Measurements from ENCODE around the gene PMAIP1. TPM values are rescaled to one million over a fixed set of nuclear protein-coding genes. Genes with fewer than 3 reads are reported as not detected.

PMAIP1 gene
- total RNA-seq, 2 donors from 2014 or later, result 56.6 to 106 TPM

DNA sequence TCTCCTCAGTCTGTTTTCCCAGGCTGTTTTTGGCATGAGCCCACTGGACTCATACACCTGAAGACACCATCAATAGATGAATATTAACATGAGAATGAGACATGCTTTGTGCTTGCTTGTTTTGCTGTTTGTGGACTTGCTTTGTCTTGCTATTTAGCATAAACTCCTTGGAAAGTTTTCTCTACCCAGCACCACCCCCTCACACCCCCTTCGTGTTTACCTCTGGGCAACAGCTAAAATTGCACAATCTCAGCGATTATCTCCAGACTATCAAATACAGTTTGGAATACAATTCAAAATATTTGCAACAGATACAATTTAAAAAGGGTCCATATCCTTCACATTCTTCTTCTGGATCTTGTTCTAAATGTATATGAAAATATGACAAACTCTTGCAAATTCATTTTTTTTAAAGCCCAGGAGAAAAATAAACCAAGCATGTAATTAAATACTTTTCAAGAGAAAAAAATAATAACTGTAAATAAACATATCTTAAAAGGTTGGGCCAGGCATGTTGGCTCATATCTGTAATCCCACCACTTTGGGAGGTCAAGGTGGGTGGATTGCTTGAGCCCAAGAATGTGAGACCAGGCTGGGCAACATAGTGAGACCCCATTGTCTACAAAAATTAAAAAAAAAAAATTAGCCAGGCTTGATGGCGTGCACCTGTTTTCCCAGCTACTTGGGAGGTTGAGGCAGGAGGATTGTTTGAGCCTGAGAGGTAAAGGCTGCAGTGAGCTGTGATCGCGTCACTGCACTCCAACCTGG, 32.3 kb upstream of the PMAIP1 start:
- Histone ChIP-seq H3K27ac (ENCODE audit: low read depth, low read length) (no peak overlapping the region), H3K4me3 (ENCODE audit: low read length) (no peak overlapping the region), H3K36me3 (ENCODE audit: control insufficient read depth, insufficient read depth, low read length) (no peaks in the 10 kb centered on the region), H3K9ac (ENCODE audit: extremely low read depth, low read length, poor library complexity, severe bottlenecking) (no peak overlapping the region), H3K4me1 (ENCODE audit: control insufficient read depth, insufficient read depth, low read length) (no peaks in the 10 kb centered on the region), H3K27me3 (ENCODE audit: control insufficient read depth, insufficient read depth, low read length, poor library complexity, severe bottlenecking) (no peaks in the 10 kb centered on the region), H3K9me3 (ENCODE audit: control insufficient read depth, low read length) (no peaks in the 10 kb centered on the region)
- H3K4me1 Mint-ChIP-seq, result peaks cover 34% of the 10 kb centered on the region
- TF ChIP-seq, protein P1, sequence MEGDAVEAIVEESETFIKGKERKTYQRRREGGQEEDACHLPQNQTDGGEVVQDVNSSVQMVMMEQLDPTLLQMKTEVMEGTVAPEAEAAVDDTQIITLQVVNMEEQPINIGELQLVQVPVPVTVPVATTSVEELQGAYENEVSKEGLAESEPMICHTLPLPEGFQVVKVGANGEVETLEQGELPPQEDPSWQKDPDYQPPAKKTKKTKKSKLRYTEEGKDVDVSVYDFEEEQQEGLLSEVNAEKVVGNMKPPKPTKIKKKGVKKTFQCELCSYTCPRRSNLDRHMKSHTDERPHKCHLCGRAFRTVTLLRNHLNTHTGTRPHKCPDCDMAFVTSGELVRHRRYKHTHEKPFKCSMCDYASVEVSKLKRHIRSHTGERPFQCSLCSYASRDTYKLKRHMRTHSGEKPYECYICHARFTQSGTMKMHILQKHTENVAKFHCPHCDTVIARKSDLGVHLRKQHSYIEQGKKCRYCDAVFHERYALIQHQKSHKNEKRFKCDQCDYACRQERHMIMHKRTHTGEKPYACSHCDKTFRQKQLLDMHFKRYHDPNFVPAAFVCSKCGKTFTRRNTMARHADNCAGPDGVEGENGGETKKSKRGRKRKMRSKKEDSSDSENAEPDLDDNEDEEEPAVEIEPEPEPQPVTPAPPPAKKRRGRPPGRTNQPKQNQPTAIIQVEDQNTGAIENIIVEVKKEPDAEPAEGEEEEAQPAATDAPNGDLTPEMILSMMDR (conservative IDR thresholded peaks at IDR 0.05), result no peak
- 56 to 72% methylated on average over 3 to 5 of the region's 5 CpGs for WGBS, 2 experiments (ENCODE audit: insufficient coverage in 1 of 2, insufficient read length in 1 of 2)
- peak overlapping the region; percentile 79 for H3K27ac Mint-ChIP-seq
- DNase-seq, result peak; percentile 57
- no peaks in the 10 kb centered on the region for H3K27me3 Mint-ChIP-seq (ENCODE audit: insufficient read depth)
- H3K9me3 Mint-ChIP-seq, result no peaks in the 10 kb centered on the region
- no peak overlapping the region for H3K4me3 Mint-ChIP-seq
- no peaks in the 10 kb centered on the region for H3K36me3 Mint-ChIP-seq (ENCODE audit: low read depth)

DNA sequence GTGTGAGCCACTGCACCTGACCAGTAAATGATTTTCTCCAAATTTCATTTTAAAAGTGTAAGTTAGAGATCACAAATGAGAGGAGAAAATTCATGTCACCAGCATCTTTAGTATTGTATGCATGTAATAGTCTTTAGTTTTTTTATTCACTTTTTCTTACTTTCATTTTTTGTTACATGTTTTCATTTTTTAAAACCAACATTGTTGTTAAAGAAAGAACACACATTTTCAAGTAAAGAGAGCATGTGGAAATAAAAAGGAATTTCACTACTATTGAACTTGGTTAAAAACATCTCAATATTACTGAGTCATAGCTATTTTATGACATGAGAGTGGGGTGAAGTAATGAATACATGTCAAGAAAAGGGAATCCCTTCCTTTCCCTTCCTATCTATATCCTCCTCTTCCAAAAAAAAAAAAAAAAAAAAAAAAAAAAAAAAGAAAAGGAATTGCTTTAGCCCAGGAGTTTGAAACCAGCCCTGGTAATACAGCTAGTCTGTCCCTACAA, 29.1 kb upstream of the PMAIP1 start:
- Histone ChIP-seq H3K4me1 (ENCODE audit: control insufficient read depth, insufficient read depth, low read length) (no peaks in the 10 kb centered on the region), H3K9me3 (ENCODE audit: control insufficient read depth, low read length) (no peaks in the 10 kb centered on the region), H3K27ac (ENCODE audit: low read depth, low read length) (no peak overlapping the region), H3K36me3 (ENCODE audit: control insufficient read depth, insufficient read depth, low read length) (no peaks in the 10 kb centered on the region), H3K27me3 (ENCODE audit: control insufficient read depth, insufficient read depth, low read length, poor library complexity, severe bottlenecking) (no peaks in the 10 kb centered on the region), H3K4me3 (ENCODE audit: low read length) (no peak overlapping the region), H3K9ac (ENCODE audit: extremely low read depth, low read length, poor library complexity, severe bottlenecking) (no peak overlapping the region)
- Mint-ChIP-seq H3K27me3 (ENCODE audit: insufficient read depth) (no peaks in the 10 kb centered on the region), H3K4me3 (no peak overlapping the region), H3K27ac (peak overlapping the region; percentile 85), H3K36me3 (ENCODE audit: low read depth) (no peaks in the 10 kb centered on the region), H3K9me3 (no peaks in the 10 kb centered on the region), H3K4me1 (peaks cover 35% of the 10 kb centered on the region)
- DNase-seq, result no peak
- TF ChIP-seq, protein P1 (conservative IDR thresholded peaks at IDR 0.05), result no peak

DNA sequence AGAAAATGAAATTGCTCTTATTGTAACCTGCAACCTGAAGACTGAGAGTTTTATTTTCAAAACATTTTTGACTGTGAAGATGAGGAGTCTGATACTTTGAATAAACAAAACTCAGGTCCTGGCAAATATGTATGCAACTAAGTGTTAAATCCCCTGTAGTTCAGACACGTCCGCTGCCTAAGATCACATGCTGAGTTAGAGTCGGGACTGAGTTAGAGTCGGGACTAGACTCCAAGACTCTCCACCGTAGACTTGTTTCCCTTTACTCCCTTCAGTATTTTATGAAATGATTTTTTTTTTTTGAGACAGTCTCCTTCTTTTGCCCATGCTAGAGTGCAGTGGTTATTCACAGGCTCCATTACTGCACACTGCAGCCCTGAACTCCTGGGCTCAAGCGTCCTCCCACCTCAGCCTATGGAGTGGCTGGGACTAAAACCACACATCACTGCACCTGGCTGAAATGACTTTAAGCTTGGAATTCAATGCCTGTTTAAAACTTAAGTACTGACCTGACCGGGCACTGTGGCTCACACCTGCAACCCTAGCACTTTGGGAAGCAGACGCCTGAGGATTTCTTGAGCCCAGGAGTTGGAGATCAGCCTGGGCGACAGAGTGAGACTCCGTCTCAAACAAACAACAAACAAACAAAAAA, 28.0 kb upstream of the PMAIP1 start:
- H3K9ac ChIP-seq (ENCODE audit: extremely low read depth, low read length, poor library complexity, severe bottlenecking), result no peak overlapping the region
- Mint-ChIP-seq H3K27me3 (ENCODE audit: insufficient read depth) (no peaks in the 10 kb centered on the region), H3K36me3 (ENCODE audit: low read depth) (no peaks in the 10 kb centered on the region), H3K4me3 (no peak overlapping the region), H3K4me1 (peaks cover 32% of the 10 kb centered on the region), H3K9me3 (no peaks in the 10 kb centered on the region), H3K27ac (peak overlapping the region; percentile 85)
- WGBS, 2 experiments (ENCODE audit: insufficient coverage in 1 of 2, insufficient read length in 1 of 2), result 84 to 87% methylated on average over 7 to 10 of the region's 10 CpGs
- H3K4me1 ChIP-seq (ENCODE audit: control insufficient read depth, insufficient read depth, low read length), result no peaks in the 10 kb centered on the region
- no peaks in the 10 kb centered on the region for H3K27me3 ChIP-seq (ENCODE audit: control insufficient read depth, insufficient read depth, low read length, poor library complexity, severe bottlenecking)
- TF ChIP-seq, protein P1 (conservative IDR thresholded peaks at IDR 0.05), result no peak
- H3K36me3 ChIP-seq (ENCODE audit: control insufficient read depth, insufficient read depth, low read length), result no peaks in the 10 kb centered on the region
- DNase-seq, result peak; percentile 71
- no peak overlapping the region for H3K27ac ChIP-seq (ENCODE audit: low read depth, low read length)
- no peak overlapping the region for H3K4me3 ChIP-seq (ENCODE audit: low read length)
- H3K9me3 ChIP-seq (ENCODE audit: control insufficient read depth, low read length), result no peaks in the 10 kb centered on the region

Measured in endodermal cell (in vitro differentiated cells).